GM10266 (cell line): ENCODE data around the gene UBA1.

Experiments
- DNase-seq: peaks from one replicate; pipeline ENCODE4 v3.0.0; 2012; ENCODE audit errors: extremely low spot score
- TF ChIP-seq, protein P1 (sequence below): IDR thresholded peaks from 2 replicates; pipeline ENCODE4 v1.5.1; 2012; ENCODE audit warnings: mild to moderate bottlenecking, low read depth; ENCODE audit not compliant: control insufficient read depth, insufficient read depth; ENCODE audit errors: missing control alignments

Gene UBA1

DNA sequence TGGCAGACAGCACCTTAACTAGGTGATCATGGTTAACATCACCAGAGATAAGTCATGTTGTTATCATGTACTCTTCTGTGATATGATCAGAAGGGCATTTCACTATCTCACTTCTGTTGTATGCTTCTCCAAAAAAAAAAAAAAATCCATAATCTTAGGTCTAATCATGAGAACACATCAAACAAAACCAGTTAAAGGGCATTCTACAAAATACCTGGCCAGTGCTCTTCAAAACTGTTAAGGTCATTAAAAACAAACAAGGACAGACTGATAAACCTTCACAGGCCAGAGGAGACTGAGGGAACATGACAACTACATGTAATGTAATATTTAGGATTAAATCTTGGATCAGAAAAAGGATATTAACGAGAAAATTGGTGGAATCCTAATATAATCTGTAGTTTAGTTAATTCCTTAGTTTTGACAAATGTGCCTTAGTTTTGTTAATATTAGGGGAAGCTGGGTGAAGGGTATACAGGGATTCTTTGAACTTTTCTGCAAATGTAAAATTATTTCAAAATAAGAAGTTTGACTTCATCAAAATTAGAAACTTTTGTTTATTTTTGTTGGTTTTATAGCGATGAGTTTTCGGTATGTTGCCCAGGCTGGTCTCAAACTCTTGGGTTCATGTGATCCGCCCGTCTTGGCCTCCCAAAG, 30.6 kb upstream of the UBA1 start:
- TF ChIP-seq, protein P1, sequence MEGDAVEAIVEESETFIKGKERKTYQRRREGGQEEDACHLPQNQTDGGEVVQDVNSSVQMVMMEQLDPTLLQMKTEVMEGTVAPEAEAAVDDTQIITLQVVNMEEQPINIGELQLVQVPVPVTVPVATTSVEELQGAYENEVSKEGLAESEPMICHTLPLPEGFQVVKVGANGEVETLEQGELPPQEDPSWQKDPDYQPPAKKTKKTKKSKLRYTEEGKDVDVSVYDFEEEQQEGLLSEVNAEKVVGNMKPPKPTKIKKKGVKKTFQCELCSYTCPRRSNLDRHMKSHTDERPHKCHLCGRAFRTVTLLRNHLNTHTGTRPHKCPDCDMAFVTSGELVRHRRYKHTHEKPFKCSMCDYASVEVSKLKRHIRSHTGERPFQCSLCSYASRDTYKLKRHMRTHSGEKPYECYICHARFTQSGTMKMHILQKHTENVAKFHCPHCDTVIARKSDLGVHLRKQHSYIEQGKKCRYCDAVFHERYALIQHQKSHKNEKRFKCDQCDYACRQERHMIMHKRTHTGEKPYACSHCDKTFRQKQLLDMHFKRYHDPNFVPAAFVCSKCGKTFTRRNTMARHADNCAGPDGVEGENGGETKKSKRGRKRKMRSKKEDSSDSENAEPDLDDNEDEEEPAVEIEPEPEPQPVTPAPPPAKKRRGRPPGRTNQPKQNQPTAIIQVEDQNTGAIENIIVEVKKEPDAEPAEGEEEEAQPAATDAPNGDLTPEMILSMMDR = no peak
- no peak for DNase-seq

DNA sequence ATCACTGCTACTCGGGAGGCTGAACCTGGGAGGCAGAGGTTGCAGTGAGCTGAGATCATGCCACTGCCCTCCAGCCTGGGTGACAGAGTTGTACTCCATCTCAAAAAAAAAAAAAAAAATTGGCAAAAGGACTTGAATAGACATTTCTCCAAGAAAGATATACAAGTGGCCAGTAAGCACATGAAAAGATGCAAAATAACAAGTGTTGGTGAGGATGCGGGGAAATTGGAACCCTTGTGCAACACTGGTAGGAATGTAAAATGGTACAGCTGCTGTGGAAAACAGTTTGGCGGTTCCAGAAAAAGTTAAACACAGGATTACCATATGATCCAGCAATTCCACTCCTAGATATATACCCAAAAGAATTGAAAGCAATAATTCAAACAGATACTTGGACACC, 29.2 kb upstream of the UBA1 start:
- TF ChIP-seq, protein P1 = no peak
- no peak for DNase-seq

DNA sequence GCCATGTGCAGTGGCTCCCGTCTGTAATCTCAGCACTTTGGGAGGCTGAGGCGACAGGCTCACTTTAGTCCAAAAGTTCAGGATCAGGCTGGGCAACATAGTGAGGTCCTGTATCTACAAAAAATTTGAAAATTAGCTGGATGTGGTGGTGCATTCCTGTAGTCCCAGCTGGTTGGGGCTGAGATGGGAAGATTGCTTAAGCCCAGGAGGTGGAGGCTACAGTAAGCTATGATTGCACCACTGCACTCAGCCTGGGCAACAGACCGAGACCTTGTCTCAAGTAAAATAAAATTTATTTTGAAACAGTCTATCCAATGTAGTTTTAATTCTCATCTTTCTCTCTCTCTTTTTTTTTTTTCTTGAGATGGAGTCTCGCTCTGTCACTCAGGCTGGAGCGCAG, 27.5 kb upstream of the UBA1 start:
- TF ChIP-seq, protein P1 = no peak
- DNase-seq = no peak

DNA sequence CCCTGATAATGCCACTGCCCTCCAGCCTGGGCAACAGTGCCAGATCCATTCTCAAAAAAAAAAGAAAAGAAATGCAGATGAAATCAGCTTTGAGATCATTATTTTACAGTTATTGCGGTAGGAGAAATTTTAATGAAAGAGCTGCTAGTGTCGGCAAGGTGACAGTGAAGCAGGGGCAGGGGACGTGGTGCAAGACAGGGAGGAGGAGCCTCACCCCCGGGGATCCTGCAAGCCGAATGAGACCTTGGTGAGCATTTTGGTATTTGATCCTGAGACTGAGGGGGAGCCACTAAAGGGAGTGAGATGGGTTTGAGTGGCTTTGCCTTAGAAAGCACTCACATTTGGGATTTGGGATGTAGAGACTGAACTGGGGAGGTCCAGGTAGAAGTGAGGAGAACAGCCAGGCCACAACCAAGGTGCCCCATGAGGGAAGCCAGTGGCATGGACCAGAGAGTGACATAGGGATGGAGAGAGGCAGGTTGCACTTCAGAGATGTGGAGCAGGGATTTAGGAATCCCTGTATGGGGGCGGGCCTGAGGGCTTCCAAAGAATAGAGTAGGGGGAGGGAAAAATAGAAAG, 25.0 kb upstream of the UBA1 start:
- TF ChIP-seq, protein P1 = no peak
- DNase-seq = no peak

DNA sequence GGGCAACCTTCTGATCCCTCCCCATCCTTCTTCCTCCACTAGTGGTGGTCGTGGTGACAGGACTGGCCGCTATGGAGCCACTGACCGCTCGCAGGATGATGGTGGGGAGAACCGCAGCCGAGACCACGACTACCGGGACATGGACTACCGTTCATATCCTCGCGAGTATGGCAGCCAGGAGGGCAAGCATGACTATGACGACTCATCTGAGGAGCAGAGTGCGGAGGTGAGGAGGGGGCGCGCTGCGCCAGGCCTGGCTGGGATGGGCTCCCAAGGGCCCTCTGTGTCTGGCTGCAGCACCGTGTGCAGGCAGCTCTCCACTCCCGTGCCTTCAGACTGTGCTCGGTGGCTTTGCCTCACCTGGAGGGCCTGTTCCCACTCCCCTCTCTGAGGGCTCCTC, 24.4 kb upstream of the UBA1 start:
- DNase-seq = no peak
- TF ChIP-seq, protein P1 = no peak

DNA sequence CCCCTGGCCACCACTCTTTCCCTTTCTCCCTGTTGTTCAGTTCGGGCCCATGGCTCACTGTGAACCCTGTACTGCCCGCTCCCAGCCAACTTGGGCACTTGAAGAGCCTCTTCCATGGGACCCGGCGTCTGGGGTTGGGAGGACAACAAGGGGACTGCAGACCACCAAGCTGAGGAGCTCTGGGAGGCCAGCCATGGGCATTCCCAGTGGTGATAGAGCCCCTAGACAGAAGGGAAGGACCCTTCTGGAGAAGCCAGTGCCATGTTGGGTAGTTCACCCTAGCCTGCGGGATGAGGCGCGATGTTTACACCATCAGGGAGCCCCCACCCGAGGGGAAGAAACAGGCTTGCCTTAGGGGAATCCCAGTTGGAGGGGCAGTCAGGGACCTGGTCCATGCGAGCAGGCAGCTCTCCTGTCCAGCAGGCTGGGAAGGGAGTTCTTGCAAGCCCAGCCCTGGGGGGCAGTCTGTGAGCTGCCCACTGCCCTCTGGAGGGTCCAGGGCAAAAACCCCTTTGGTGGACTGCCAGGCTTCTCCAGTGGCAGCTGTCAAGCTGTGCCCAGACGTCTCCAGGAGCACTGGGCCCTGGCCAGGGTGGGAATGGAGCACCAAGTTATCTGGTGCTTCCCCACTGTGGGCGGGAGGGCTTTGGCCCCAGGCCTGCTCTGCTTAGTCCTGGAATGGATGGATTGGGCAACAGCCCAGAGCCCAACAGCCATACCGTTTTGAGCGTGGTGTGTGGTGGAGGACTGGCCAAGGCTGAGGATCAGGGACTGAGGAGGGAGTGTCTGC, 23.7 kb upstream of the UBA1 start:
- TF ChIP-seq, protein P1 = no peak
- no peak for DNase-seq
